HPDE6-E6E7 (cell line): ENCODE measurements around the gene TMEM169.
"Not testable (repeated sequence)": the region's sequence is repeated elsewhere in the genome, so short reads cannot be mapped to it uniquely, and the experiment has no call there.

Experiments
- DNase-seq: peaks from one replicate; pipeline ENCODE4 v3.0.0; 2011; ENCODE audit warnings: missing footprints; ENCODE audit errors: extremely low spot score

TMEM169 gene

GRCh38 chr2:216131175-216131926, 49.6 kb downstream of the TMEM169 start:
- no peak for DNase-seq

GRCh38 chr2:216132585-216132984, 50.9 kb downstream of the TMEM169 start:
- no peak for DNase-seq

- DNase-seq: no peak
Measured at GRCh38 chr2:216133397-216133796, 51.7 kb downstream of the TMEM169 start.

GRCh38 chr2:216134958-216135541, 53.3 kb downstream of the TMEM169 start:
- no peak for DNase-seq

GRCh38 chr2:216139884-216140283, 58.2 kb downstream of the TMEM169 start:
- DNase-seq: no peak

- not testable (repeated sequence) for DNase-seq
Measured at GRCh38 chr2:216141516-216141915, 59.8 kb downstream of the TMEM169 start.

- no peak for DNase-seq
Measured at GRCh38 chr2:216142540-216142939, 60.8 kb downstream of the TMEM169 start.

- DNase-seq: no peak
Measured at GRCh38 chr2:216144372-216144771, 62.7 kb downstream of the TMEM169 start.

- DNase-seq: no peak
Measured at GRCh38 chr2:216144857-216145256, 63.1 kb downstream of the TMEM169 start.

GRCh38 chr2:216146573-216146972, 64.9 kb downstream of the TMEM169 start:
- DNase-seq: no peak

GRCh38 chr2:216147172-216148131, 65.7 kb downstream of the TMEM169 start:
- DNase-seq: no peak

- no peak for DNase-seq
Measured at GRCh38 chr2:216148983-216149382, 67.3 kb downstream of the TMEM169 start.

GRCh38 chr2:216149741-216150140, 68.0 kb downstream of the TMEM169 start:
- DNase-seq: peak; percentile 10

- no peak for DNase-seq
Measured at GRCh38 chr2:216151313-216152025, 69.8 kb downstream of the TMEM169 start.
